HS-5 (cell line): Measurements from ENCODE around the gene TMEM117.
"Not testable (repeated sequence)": the region's sequence is repeated elsewhere in the genome, so short reads cannot be mapped to it uniquely, and the experiment has no call there.

ENCODE experiments used
- DNase-seq: peaks from one replicate; pipeline ENCODE4 v3.0.0-alpha.2; 2012; ENCODE audit warnings: low read depth

TMEM117 gene

DNA sequence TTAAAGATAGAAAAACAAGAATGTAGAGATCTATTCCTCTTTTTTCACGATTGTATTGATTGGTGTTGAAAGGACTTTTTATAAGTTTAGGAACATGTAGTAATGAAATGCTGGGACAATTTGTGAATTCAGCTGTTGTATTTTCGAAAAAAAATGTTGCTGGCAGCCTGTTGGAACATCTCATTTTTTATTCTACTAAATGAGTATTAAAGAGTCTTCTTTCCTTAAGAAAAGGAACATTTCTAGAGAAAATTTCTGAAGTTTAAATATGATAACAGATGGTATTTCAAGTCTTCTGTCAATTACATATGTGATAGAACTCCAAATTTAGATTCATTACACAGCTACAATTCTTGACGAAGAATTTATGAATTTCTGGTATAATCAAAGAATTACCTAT, 189.6 kb downstream of the TMEM117 start:
- no peak for DNase-seq

DNA sequence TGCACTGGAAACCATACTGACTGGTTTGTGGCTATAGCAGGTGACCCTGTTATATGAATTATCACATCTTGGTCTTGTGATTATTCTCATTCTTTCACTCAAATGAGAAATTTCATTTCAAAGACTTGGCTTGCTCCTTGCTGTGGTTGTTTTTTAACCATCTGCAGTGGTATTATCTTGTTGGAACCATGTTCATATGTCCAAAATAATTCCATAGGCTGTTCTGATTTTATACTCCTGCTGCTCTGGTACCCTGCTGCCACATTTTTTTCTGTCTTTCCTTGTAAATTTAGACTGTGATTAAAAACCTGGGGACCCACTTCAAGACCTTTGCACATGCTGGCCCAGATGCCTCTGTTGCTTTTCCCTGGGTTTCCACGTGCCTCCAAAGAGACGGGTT, 190.2 kb downstream of the TMEM117 start:
- no peak for DNase-seq

GRCh38 chr12:44026926-44027325, 191.0 kb downstream of the TMEM117 start:
- not testable (repeated sequence) for DNase-seq

DNA sequence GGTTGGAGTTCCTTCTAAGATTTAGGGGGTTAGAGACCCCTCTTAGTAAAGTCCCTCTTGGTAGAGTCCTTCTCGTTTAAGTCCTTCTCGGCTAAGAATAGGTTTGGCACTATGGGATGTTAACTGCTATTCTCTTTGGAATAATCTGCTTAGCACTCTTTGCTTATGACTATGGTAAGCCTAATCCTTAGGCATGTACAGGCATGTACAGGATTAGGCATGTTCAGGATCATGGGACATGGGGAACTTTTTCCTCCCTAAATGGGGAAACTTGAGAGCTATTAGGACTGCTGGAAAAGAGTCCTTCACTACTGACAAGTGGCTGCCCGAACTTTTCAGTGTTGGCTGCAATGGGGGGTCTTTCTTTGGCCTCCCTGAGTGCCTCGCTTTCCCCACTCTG, 193.3 kb downstream of the TMEM117 start:
- no peak for DNase-seq

DNA sequence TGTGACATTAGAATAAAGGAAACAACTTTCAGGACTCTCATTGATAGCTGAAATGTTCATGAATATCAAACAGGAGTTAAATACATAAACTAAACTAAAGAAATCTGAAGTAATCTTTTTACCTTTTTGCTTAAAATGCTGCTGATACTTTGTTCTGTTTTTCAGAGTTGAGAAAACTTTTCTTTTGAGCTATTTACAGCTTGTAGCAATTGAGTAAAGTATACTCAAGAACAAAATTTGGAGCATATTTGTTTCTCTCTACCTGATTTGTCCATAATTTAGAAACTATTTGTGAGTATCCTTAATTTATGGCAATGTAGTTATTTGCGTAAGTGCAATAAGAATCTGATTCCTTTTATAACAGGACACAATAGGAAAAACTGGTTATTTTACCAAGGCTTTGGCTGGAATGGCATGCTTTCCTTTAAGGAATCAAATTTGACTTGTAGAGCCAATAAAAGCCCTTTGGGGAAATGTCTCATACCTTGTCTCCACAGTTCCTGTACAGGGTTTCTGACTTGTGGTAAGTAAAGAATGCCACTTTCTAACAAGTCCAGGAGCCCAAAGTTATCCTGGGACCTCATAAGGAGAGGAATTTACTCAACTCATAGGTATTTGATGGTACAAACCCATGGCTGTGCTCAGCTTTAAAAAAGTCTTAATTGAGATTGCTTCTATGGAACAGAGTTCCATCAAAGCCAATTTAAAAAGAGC, 195.7 kb downstream of the TMEM117 start:
- no peak for DNase-seq

- DNase-seq: no peak
Measured at GRCh38 chr12:44034906-44035305, 199.0 kb downstream of the TMEM117 start.

GRCh38 chr12:44036875-44037443, 201.1 kb downstream of the TMEM117 start:
- DNase-seq: no peak

DNA sequence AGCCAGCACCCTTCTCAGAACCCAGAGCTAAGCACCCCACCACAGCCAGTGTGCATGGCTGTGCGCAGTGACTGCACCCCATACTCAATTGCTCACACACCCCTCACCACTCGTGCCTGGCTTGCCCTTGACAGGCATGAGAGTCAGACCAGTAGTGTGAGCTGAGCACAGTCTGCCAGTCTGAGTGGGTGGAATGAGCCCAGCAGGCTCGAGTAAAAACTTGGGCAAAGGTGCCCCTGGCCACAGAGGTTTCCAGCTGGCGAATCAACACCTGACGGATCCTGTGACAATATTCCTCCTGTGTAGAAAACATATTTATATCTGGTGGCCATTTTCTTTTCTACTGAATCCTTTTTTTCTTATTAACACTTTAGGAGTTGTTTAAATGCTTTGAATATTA, 202.5 kb downstream of the TMEM117 start:
- DNase-seq: no peak

DNA sequence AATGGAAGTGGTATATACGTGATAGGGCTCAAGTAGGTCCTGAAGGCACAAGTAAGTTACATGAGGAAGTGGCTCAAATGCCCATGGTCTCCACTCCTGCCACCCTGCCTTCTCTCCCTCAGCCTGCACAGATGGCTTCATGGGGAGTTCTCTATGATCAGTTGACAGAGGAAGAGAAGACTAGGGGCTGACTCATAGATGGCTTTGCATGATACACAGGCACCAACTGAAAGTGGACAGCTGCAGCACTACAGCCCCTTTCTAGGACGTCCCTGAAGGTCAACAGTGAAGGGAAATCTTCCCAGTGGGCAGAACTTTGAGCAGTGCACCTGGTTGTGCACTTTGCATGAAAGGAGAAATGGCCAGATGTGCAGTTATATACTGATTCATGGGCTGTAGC, 208.6 kb downstream of the TMEM117 start:
- DNase-seq: not testable (repeated sequence)

GRCh38 chr12:44046732-44047417, 211.0 kb downstream of the TMEM117 start:
- no peak for DNase-seq

GRCh38 chr12:44052554-44052953, 216.7 kb downstream of the TMEM117 start:
- DNase-seq: no peak

DNA sequence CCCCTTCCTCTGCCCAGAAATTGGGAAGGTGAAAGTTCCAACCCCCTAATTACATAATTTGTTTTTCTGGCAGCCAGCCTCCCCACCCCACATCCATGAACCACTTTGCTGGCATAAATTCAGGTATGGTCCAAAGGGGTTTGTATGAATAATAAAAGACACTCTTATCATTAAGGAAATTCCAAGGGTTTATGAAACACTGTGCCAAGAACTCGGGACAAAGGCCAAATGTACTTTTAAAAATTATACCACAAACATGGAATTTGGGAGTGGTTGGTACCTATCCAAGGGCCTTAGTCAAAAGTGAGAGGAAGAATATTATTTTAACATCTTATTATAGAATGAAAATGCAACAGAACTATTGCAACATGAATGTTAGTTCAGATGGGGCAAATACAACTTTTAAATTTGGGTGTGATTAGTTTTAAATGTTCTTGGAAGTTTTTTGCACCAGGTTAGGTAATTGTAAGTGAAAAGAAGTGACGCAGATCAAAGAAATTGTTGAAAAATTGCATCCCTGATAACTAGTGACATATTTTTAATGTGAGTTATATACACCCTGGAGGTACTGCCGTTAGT, 217.8 kb downstream of the TMEM117 start:
- peak; percentile 37 for DNase-seq

- no peak for DNase-seq
Measured at GRCh38 chr12:44054281-44054680, 218.4 kb downstream of the TMEM117 start.

GRCh38 chr12:44058366-44058765, 222.5 kb downstream of the TMEM117 start:
- no peak for DNase-seq

GRCh38 chr12:44059476-44059875, 223.6 kb downstream of the TMEM117 start:
- DNase-seq: no peak

DNA sequence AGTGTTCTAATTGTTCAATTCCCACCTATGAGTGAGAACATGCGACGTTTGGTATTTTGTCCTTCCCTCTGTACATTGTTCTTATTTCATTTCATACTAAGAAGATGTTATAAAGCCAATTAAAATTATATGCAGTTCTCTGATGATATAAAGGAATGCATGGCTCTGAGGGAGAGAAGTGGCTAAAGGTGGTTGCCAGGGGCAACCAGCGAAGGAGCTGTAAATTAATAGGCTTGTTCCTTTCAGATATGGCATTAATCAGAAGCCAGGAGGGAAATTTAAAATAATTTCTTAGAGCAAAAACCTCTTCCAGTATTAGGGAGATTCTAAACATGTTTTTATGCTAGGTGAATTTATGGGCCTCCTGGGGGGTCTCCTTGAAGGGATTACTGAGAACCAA, 227.8 kb downstream of the TMEM117 start:
- no peak for DNase-seq

DNA sequence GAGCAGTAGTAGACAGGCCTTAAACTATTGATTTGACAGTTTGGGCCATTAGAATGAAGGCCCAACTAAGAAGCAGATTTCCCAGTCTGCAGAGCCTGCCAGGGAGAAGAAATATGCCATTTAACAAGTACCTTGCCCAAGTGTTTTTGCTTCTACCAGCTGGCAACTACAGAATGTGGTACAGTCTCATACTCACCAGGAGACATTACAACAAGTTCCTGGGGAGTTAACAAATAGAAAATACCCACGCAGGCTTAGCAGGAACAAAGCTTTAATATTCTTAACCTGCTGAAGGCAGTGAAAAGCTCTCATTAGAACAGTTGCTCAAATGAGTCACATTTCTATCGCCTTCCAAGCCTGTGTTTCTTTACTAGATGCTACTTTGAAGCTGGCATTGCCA, 241.0 kb downstream of the TMEM117 start:
- no peak for DNase-seq

GRCh38 chr12:44077294-44077693, 241.4 kb downstream of the TMEM117 start:
- DNase-seq: no peak

DNA sequence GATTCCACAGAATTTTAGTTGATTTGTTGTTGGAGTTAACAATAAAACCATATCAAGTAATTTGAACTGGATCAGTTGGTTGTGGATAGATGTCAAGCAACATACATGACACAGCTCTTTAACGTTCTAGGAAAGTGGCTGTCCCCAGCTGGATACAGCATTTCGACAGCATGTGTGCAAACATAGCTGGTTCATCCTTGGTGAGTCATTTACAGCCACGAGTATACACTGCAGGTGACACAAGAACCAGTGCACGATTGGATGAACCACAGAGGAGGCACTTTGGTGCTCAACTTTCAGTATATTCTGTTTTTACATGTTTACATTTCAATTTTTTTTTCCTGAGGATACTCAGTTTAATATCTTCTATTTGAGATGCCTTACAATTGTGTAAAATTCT, 242.4 kb downstream of the TMEM117 start:
- no peak for DNase-seq

DNA sequence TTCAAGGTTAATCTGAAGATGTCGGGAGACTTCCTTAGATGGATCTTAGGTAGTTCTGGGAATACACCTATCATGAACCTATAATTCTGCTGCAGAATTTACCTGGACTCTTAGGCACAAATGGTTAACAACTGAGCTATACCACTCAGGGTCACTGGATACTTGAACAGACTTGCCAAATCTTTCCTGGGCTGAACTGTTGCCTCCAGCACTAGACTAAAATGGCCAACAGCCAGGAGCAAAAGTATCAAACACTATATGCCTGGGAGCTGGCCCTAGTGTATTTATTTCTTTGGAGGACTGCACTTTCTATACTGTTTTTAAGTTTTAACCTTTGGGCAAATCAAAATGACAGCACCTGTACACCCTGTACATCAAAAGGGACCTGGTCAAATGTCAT, 252.8 kb downstream of the TMEM117 start:
- DNase-seq: no peak

DNA sequence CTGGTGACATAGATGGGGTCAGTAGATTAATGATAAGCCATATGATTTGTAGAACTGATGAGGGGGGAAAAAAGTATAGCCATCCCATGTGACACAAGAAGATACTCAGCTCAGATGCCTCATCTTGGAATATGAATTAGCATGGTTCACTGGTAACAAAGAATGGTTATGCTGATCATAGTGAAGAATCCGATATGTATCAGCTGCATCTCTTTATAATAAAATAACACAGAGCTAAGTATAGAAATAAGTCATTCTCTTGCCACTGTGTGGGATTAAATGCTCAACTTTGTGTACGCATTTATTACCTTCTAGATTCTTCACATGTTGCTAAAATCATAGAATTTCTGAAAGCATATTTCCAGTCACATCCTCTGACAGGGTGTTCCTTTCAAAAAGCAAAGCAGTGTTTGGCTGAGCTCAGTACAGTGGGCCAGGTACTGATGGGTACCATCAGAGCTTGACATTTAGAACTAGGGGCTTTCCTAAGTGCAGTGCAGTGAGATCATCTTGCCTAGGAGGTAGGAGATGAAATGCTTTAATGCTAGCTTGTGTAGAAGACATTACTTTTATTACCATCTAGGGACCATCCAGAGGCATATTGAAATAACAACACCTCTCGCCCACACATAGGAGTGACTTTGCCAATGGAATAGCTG, 256.2 kb downstream of the TMEM117 start:
- DNase-seq: no peak

GRCh38 chr12:44098786-44099185, 262.9 kb downstream of the TMEM117 start:
- no peak for DNase-seq

DNA sequence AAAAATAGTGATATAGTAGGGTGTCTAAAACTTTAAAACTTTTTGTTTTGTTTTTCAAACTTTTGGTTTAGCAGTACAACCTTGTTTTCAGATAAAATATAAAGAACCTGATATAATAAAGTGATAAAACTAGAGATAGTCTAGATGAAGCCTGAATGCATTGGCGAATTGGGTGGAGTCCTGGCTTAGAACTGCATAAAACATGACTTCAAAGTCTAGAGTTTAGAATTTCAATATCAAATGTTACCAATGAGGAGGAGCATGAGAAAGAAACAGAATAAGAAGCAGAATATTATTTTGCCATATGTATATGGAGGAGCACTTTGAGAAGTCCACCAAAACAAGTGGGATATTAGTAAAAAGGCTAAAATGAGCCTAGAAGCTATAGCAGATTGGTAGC, 263.6 kb downstream of the TMEM117 start:
- DNase-seq: no peak
